ENCODE results near the gene GAREM1.

The GAREM1 gene

DNA sequence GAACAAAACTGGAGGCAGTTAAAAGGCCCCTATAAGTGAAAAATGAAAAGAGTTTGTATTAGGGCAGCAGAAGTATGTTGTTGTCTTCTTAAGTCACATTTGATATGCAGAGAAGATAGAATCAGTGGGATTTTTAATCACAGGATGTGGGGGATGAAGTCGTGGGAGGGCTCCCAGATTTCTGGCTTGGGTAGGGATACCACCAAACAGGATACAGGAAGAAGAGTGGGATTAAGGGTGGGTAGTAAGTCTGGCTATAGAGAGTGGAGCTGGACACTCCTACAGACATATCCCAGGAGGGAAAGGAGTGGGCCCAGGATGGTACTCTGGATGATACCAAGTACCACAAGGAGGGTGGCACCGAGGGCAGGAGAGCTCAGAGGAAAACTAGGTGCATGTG is 99.3 kb downstream of the GAREM1 start:
- no peaks in the 10 kb centered on the region for H3K36me3 ChIP-seq (ENCODE audit: insufficient read depth, low read length)
- H3K27ac ChIP-seq (ENCODE audit: low read depth, low read length) = no peak overlapping the region
- H3K4me3 ChIP-seq (ENCODE audit: low read depth, low read length) = no peak overlapping the region
- H3K79me2 ChIP-seq (ENCODE audit: control insufficient read depth, insufficient read depth, low read length, unreplicated experiment) = peaks cover 2% of the 10 kb centered on the region
- peaks cover 41% of the 10 kb centered on the region for H3K4me1 ChIP-seq (ENCODE audit: control insufficient read depth, insufficient read depth, low read length, unreplicated experiment)
- no peak overlapping the region for H2AFZ ChIP-seq (ENCODE audit: low read length, unreplicated experiment)
- H3K27me3 ChIP-seq (ENCODE audit: insufficient read depth, low read length) = no peaks in the 10 kb centered on the region

DNA sequence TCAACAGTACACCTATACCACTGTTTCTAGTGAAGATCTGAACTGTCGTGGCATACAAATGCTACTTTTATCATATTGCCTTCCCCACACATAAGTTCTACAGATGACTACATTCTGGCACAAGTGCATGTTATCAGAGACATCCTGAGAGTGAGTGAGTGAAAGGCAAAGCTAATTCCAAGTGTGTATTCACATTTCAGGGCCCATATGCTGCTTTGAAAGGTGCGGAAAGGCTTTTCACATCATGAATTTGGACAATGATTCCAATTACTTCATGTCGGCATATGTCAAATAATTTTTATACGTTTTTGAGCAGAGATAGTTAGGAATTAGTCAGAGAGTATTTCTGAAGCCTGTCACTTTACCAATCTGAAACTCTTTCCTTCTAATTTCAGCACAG is 101.7 kb downstream of the GAREM1 start:
- Histone ChIP-seq H3K4me1 (ENCODE audit: control insufficient read depth, insufficient read depth, low read length, unreplicated experiment) (peaks cover 36% of the 10 kb centered on the region), H3K27me3 (ENCODE audit: insufficient read depth, low read length) (no peaks in the 10 kb centered on the region), H3K36me3 (ENCODE audit: insufficient read depth, low read length) (no peaks in the 10 kb centered on the region), H3K79me2 (ENCODE audit: control insufficient read depth, insufficient read depth, low read length, unreplicated experiment) (peaks cover 5% of the 10 kb centered on the region), H2AFZ (ENCODE audit: low read length, unreplicated experiment) (no peak overlapping the region), H3K27ac (ENCODE audit: low read depth, low read length) (no peak overlapping the region), H3K4me3 (ENCODE audit: low read depth, low read length) (no peak overlapping the region)

DNA sequence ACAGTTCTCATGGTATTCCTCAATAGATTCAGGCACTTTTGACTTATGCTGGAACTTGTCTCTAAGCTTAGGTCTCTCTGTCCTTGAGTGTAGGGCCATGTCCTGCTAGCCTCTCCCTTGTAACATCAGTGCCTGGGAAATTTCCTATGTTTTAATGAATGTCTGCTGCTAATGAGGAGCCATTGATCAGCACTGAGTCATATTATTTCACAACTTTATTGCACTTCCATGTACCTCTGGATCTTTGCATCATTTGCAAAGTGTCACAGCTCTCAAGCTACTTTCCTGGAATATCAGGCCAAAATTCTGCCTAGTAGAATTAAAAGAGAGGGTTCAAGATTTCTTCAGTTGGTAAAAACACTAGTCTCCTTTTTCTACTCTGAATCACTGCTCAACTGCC is 102.5 kb downstream of the GAREM1 start:
- no peak overlapping the region for H3K4me3 ChIP-seq (ENCODE audit: low read depth, low read length)
- H3K4me1 ChIP-seq (ENCODE audit: control insufficient read depth, insufficient read depth, low read length, unreplicated experiment) = peaks cover 29% of the 10 kb centered on the region
- H3K27ac ChIP-seq (ENCODE audit: low read depth, low read length) = peak overlapping the region; percentile 41
- H2AFZ ChIP-seq (ENCODE audit: low read length, unreplicated experiment) = no peak overlapping the region
- H3K27me3 ChIP-seq (ENCODE audit: insufficient read depth, low read length) = no peaks in the 10 kb centered on the region
- H3K79me2 ChIP-seq (ENCODE audit: control insufficient read depth, insufficient read depth, low read length, unreplicated experiment) = peaks cover 5% of the 10 kb centered on the region
- H3K36me3 ChIP-seq (ENCODE audit: insufficient read depth, low read length) = no peaks in the 10 kb centered on the region

- peaks cover 5% of the 10 kb centered on the region for H3K79me2 ChIP-seq (ENCODE audit: control insufficient read depth, insufficient read depth, low read length, unreplicated experiment)
- H3K4me1 ChIP-seq (ENCODE audit: control insufficient read depth, insufficient read depth, low read length, unreplicated experiment) = peaks cover 27% of the 10 kb centered on the region
- no peak overlapping the region for H3K27ac ChIP-seq (ENCODE audit: low read depth, low read length)
- no peaks in the 10 kb centered on the region for H3K27me3 ChIP-seq (ENCODE audit: insufficient read depth, low read length)
- H3K4me3 ChIP-seq (ENCODE audit: low read depth, low read length) = no peak overlapping the region
- H3K36me3 ChIP-seq (ENCODE audit: insufficient read depth, low read length) = no peaks in the 10 kb centered on the region
- H2AFZ ChIP-seq (ENCODE audit: low read length, unreplicated experiment) = no peak overlapping the region
Observed at GRCh38 chr18:32366586-32367538, 103.8 kb downstream of the GAREM1 start.

GRCh38 chr18:32362484-32362883 is 108.2 kb downstream of the GAREM1 start:
- Histone ChIP-seq H3K36me3 (ENCODE audit: insufficient read depth, low read length) (no peaks in the 10 kb centered on the region), H3K27ac (ENCODE audit: low read depth, low read length) (peak overlapping the region; percentile 61), H2AFZ (ENCODE audit: low read length, unreplicated experiment) (no peak overlapping the region), H3K27me3 (ENCODE audit: insufficient read depth, low read length) (no peaks in the 10 kb centered on the region), H3K4me3 (ENCODE audit: low read depth, low read length) (no peak overlapping the region), H3K79me2 (ENCODE audit: control insufficient read depth, insufficient read depth, low read length, unreplicated experiment) (peaks cover 3% of the 10 kb centered on the region), H3K4me1 (ENCODE audit: control insufficient read depth, insufficient read depth, low read length, unreplicated experiment) (peaks cover 20% of the 10 kb centered on the region)

DNA sequence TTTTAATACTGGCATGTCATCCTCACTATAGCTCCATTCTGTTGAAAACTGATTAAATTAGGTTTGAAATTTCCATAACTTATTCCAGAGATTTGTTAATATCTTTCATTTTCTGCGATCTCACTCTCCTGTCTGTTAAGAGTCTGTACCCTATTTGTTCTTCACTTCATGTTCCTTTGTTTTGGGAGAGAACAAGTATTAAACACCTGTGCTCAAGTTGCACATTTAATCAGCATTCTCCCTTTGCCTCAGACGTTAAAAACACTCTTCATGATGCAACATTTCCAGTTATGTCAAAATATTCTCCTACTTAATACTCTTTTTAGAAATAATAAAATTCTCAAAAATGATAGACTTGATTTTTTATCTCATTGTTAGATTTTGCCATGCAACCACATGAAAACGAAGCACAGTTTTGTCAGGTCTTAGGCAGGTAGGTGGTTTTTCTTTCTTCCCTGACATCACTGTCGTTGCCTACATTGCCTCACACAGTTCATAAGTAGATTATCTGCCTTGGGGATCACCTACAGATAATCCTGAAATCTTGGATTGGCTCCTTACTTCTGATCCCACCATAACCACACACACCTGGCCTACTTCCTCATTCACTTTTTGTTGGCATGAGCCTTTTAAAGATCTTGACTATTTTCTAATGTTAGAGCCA is 109.9 kb downstream of the GAREM1 start:
- Histone ChIP-seq H3K27me3 (ENCODE audit: insufficient read depth, low read length) (no peaks in the 10 kb centered on the region), H3K4me1 (ENCODE audit: control insufficient read depth, insufficient read depth, low read length, unreplicated experiment) (peaks cover 24% of the 10 kb centered on the region), H3K79me2 (ENCODE audit: control insufficient read depth, insufficient read depth, low read length, unreplicated experiment) (peaks cover 3% of the 10 kb centered on the region), H2AFZ (ENCODE audit: low read length, unreplicated experiment) (no peak overlapping the region), H3K4me3 (ENCODE audit: low read depth, low read length) (no peak overlapping the region), H3K36me3 (ENCODE audit: insufficient read depth, low read length) (no peaks in the 10 kb centered on the region), H3K27ac (ENCODE audit: low read depth, low read length) (no peak overlapping the region)

DNA sequence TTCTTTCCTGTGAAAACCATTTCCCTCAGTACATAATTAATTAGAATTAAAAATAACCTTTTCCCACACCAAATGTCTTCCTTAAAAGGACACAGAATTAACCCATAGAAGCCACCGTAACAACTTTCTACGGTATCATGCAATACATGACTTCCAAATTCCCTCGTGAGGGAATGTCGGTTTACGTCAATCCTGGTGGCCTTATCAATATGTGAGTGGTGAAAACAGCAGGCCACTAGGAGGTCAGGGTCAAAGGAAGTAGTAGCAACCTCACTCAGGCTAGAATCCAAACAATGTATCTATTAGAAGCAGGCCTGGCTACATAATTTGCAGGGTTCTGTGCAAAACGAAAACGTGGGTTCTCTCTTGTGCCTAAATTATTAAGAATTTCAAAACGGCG is 112.2 kb downstream of the GAREM1 start:
- H2AFZ ChIP-seq (ENCODE audit: low read length, unreplicated experiment) = no peak overlapping the region
- H3K79me2 ChIP-seq (ENCODE audit: control insufficient read depth, insufficient read depth, low read length, unreplicated experiment) = no peaks in the 10 kb centered on the region
- no peak overlapping the region for H3K4me3 ChIP-seq (ENCODE audit: low read depth, low read length)
- H3K27me3 ChIP-seq (ENCODE audit: insufficient read depth, low read length) = no peaks in the 10 kb centered on the region
- H3K4me1 ChIP-seq (ENCODE audit: control insufficient read depth, insufficient read depth, low read length, unreplicated experiment) = peaks cover 29% of the 10 kb centered on the region
- no peak overlapping the region for H3K27ac ChIP-seq (ENCODE audit: low read depth, low read length)
- H3K36me3 ChIP-seq (ENCODE audit: insufficient read depth, low read length) = no peaks in the 10 kb centered on the region

DNA sequence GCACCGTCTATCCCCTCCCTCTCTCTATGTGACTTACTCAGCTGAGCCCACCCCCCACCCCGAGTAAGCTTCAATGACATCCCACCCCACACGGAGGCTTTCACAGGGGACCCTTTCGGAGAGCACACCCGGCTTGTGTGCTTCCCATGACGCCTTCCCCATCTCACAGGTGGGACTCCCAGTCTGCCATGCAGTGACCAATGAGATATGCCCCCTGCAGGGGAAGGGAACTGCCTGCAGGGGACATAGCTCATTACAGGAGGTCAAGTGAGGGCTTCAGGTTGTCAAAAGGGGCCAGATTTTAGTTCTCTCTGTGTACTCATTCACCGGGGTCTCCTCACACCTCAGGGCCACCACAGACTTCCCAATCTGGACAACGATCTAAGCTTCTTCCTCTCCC is 112.6 kb downstream of the GAREM1 start:
- peaks cover 29% of the 10 kb centered on the region for H3K4me1 ChIP-seq (ENCODE audit: control insufficient read depth, insufficient read depth, low read length, unreplicated experiment)
- H3K36me3 ChIP-seq (ENCODE audit: insufficient read depth, low read length) = no peaks in the 10 kb centered on the region
- H3K4me3 ChIP-seq (ENCODE audit: low read depth, low read length) = no peak overlapping the region
- no peak overlapping the region for H3K27ac ChIP-seq (ENCODE audit: low read depth, low read length)
- H2AFZ ChIP-seq (ENCODE audit: low read length, unreplicated experiment) = no peak overlapping the region
- no peaks in the 10 kb centered on the region for H3K27me3 ChIP-seq (ENCODE audit: insufficient read depth, low read length)
- no peaks in the 10 kb centered on the region for H3K79me2 ChIP-seq (ENCODE audit: control insufficient read depth, insufficient read depth, low read length, unreplicated experiment)

DNA sequence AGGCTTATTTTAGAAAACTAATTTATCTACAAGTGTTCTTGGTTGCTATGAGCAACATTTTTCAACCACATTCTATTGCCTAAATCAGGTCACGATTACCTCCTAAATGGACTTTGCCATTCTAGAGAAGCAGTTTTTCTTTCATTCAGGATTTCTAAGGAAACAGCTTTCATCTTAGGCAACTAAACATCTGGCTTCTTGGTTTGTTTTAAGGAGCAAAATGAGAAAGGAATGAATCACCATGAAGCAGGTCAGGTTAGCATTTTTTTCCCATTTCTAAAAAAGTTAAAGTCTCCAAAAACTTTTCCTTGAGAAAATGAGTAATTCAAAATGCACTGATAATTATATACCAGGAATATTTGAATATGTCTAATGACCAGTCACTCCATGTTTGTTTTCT is 114.8 kb downstream of the GAREM1 start:
- H3K36me3 ChIP-seq (ENCODE audit: insufficient read depth, low read length) = no peaks in the 10 kb centered on the region
- peak overlapping the region; percentile 58 for H3K27ac ChIP-seq (ENCODE audit: low read depth, low read length)
- no peak overlapping the region for H2AFZ ChIP-seq (ENCODE audit: low read length, unreplicated experiment)
- H3K4me1 ChIP-seq (ENCODE audit: control insufficient read depth, insufficient read depth, low read length, unreplicated experiment) = peaks cover 20% of the 10 kb centered on the region
- H3K27me3 ChIP-seq (ENCODE audit: insufficient read depth, low read length) = no peaks in the 10 kb centered on the region
- H3K79me2 ChIP-seq (ENCODE audit: control insufficient read depth, insufficient read depth, low read length, unreplicated experiment) = peaks cover 3% of the 10 kb centered on the region
- H3K4me3 ChIP-seq (ENCODE audit: low read depth, low read length) = peak overlapping the region; percentile 9; the same call in 1 of the 2 replicates

- Histone ChIP-seq H3K36me3 (ENCODE audit: insufficient read depth, low read length) (no peaks in the 10 kb centered on the region), H3K27me3 (ENCODE audit: insufficient read depth, low read length) (no peaks in the 10 kb centered on the region), H3K79me2 (ENCODE audit: control insufficient read depth, insufficient read depth, low read length, unreplicated experiment) (peaks cover 6% of the 10 kb centered on the region), H2AFZ (ENCODE audit: low read length, unreplicated experiment) (no peak overlapping the region), H3K27ac (ENCODE audit: low read depth, low read length) (no peak overlapping the region), H3K4me3 (ENCODE audit: low read depth, low read length) (no peak overlapping the region), H3K4me1 (ENCODE audit: control insufficient read depth, insufficient read depth, low read length, unreplicated experiment) (peaks cover 30% of the 10 kb centered on the region)
Observed at GRCh38 chr18:32354518-32354917, 116.2 kb downstream of the GAREM1 start.

- H3K36me3 ChIP-seq (ENCODE audit: insufficient read depth, low read length) = no peaks in the 10 kb centered on the region
Observed at GRCh38 chr18:32353257-32353656, 117.4 kb downstream of the GAREM1 start.

More at GRCh38 chr18:32353257-32353656, 117.4 kb downstream of the GAREM1 start:
- no peak overlapping the region for H2AFZ ChIP-seq (ENCODE audit: low read length, unreplicated experiment)
- H3K4me1 ChIP-seq (ENCODE audit: control insufficient read depth, insufficient read depth, low read length, unreplicated experiment) = peaks cover 38% of the 10 kb centered on the region
- H3K4me3 ChIP-seq (ENCODE audit: low read depth, low read length) = no peak overlapping the region
- H3K27me3 ChIP-seq (ENCODE audit: insufficient read depth, low read length) = no peaks in the 10 kb centered on the region
- H3K27ac ChIP-seq (ENCODE audit: low read depth, low read length) = no peak overlapping the region
- peaks cover 8% of the 10 kb centered on the region for H3K79me2 ChIP-seq (ENCODE audit: control insufficient read depth, insufficient read depth, low read length, unreplicated experiment)
